Measurements from ENCODE around the gene APOO. TPM values are rescaled to one million over a fixed set of nuclear protein-coding genes. Genes with fewer than 3 reads are reported as not detected.

APOO gene
- polyA plus RNA-seq, 1 donor (not counting 4 experiments of a cell fraction or from before 2014, with no cell fraction given), result 22.7 TPM

- DNase-seq (ENCODE audit: low read depth, low spot score), result no peak
- no peak overlapping the region for H3K27ac ChIP-seq (ENCODE audit: control insufficient read depth, insufficient read depth, low read length)
Observed at GRCh38 chrX:23871905-23872546, 35.7 kb downstream of the APOO start.

DNA sequence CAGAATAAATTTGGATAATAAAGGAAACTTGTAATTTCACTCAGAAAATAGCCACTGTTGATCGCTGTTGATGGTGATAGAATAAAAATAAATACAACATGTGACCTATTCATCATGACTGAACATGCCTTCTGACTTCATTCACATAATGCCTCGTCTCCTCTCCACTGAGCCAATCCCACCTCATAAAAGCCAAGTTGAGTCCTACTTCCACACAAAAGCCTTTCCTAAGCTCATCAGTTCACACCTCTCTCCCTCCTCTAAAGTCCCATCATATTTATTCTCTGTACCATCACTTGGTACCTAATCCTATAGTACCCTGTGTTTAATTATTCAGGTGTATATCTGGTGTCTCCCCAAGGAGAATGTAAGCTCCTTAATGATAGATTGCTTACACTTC is 37.7 kb downstream of the APOO start:
- dilution Hi-C loops (cut with MboI; ENCODE audit: extremely low pct_ligation_motif_present, low sequenced_read_pairs), result no loop called here
- H3K9ac ChIP-seq (ENCODE audit: control insufficient read depth, extremely low read depth, insufficient read depth, low read length), result no peak overlapping the region
- no peaks in the 10 kb centered on the region for H3K27me3 ChIP-seq (ENCODE audit: control insufficient read depth, extremely low read depth, insufficient read depth, low read length)
- no peaks in the 10 kb centered on the region for H3K4me1 ChIP-seq (ENCODE audit: control insufficient read depth, extremely low read depth, insufficient read depth, low read length)
- no peak overlapping the region for H3K4me2 ChIP-seq (ENCODE audit: control insufficient read depth, extremely low read depth, insufficient read depth, low read depth, low read length)
- FAIRE-seq, result no peak
- no peak overlapping the region for H3K4me3 ChIP-seq (ENCODE audit: control insufficient read depth in 2 of 3, extremely low read depth in 1 of 3, insufficient read depth in 2 of 3, low read depth in 1 of 3, low read length in 3 of 3)
- no peaks in the 10 kb centered on the region for H3K36me3 ChIP-seq (ENCODE audit: control insufficient read depth in 2 of 2, extremely low read depth in 1 of 2, insufficient read depth in 2 of 2, low read length in 2 of 2)
- no peak overlapping the region for H2AFZ ChIP-seq (ENCODE audit: control insufficient read depth, low read length)
- DNase-seq (ENCODE audit: low read depth, low spot score), result no peak
- no peaks in the 10 kb centered on the region for H3K79me2 ChIP-seq (ENCODE audit: control insufficient read depth, insufficient read depth, low read length)
- no peak for TF ChIP-seq EZH2 (IDR thresholded peaks at IDR 0.05; ENCODE audit: low read length)
- no peak for TF ChIP-seq CTCF (optimal IDR thresholded peaks at IDR 0.05 in 1 of 3, IDR thresholded peaks at IDR 0.05 in 1 of 3, conservative IDR thresholded peaks at IDR 0.05 in 1 of 3; ENCODE audit: extremely low read depth in 1 of 3, insufficient read depth in 2 of 3, low read length in 3 of 3)
- no peak overlapping the region for H3K27ac ChIP-seq (ENCODE audit: control insufficient read depth, insufficient read depth, low read length)
- H3K9me1 ChIP-seq (ENCODE audit: control insufficient read depth, extremely low read depth, insufficient read depth, low read length), result no peaks in the 10 kb centered on the region
- no peaks in the 10 kb centered on the region for H4K20me1 ChIP-seq (ENCODE audit: control insufficient read depth, extremely low read depth, insufficient read depth, low read length)
- no peaks in the 10 kb centered on the region for H3K9me3 ChIP-seq (ENCODE audit: control insufficient read depth, low read depth, low read length)

More at GRCh38 chrX:23871905-23872546, 35.7 kb downstream of the APOO start:
- Histone ChIP-seq H3K9me3 (ENCODE audit: control insufficient read depth, low read depth, low read length) (no peaks in the 10 kb centered on the region), H3K4me3 (ENCODE audit: control insufficient read depth in 2 of 3, extremely low read depth in 1 of 3, insufficient read depth in 2 of 3, low read depth in 1 of 3, low read length in 3 of 3) (no peak overlapping the region), H3K4me2 (ENCODE audit: control insufficient read depth, extremely low read depth, insufficient read depth, low read depth, low read length) (no peak overlapping the region), H4K20me1 (ENCODE audit: control insufficient read depth, extremely low read depth, insufficient read depth, low read length) (no peaks in the 10 kb centered on the region), H3K9ac (ENCODE audit: control insufficient read depth, extremely low read depth, insufficient read depth, low read length) (no peak overlapping the region), H2AFZ (ENCODE audit: control insufficient read depth, low read length) (no peak overlapping the region), H3K27me3 (ENCODE audit: control insufficient read depth, extremely low read depth, insufficient read depth, low read length) (no peaks in the 10 kb centered on the region), H3K4me1 (ENCODE audit: control insufficient read depth, extremely low read depth, insufficient read depth, low read length) (no peaks in the 10 kb centered on the region), H3K79me2 (ENCODE audit: control insufficient read depth, insufficient read depth, low read length) (no peaks in the 10 kb centered on the region), H3K9me1 (ENCODE audit: control insufficient read depth, extremely low read depth, insufficient read depth, low read length) (no peaks in the 10 kb centered on the region), H3K36me3 (ENCODE audit: control insufficient read depth in 2 of 2, extremely low read depth in 1 of 2, insufficient read depth in 2 of 2, low read length in 2 of 2) (no peaks in the 10 kb centered on the region)
- dilution Hi-C loops (cut with MboI; ENCODE audit: extremely low pct_ligation_motif_present, low sequenced_read_pairs), result no loop called here
- no peak for FAIRE-seq
- TF ChIP-seq EZH2 (IDR thresholded peaks at IDR 0.05; ENCODE audit: low read length), result no peak
- TF ChIP-seq CTCF (optimal IDR thresholded peaks at IDR 0.05 in 1 of 3, IDR thresholded peaks at IDR 0.05 in 1 of 3, conservative IDR thresholded peaks at IDR 0.05 in 1 of 3; ENCODE audit: extremely low read depth in 1 of 3, insufficient read depth in 2 of 3, low read length in 3 of 3), result no peak
